ENCODE measurements around the gene TDRD1.

DNA sequence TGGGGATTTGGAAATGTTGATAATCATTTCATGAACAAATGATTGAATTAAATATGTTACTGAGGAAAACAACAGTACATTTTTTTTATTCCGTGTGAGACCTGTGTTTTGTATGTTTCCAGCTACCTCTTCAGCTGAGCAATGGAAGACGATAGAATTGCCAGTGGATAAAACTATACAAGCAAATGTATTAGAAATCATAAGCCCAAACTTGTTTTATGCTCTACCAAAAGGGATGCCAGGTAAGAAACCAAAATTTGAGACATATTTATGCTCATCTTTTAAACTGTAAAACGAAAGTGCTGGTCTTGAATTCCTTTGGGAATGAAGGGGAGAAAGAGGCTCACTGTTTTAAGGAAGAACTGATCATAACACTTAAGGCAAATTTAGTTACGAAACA lies 42.1 kb downstream of the TDRD1 start:
- no peak for TF ChIP-seq MAX (IDR thresholded peaks at IDR 0.05)
- no peak for TF ChIP-seq EP300 (IDR thresholded peaks at IDR 0.05; ENCODE audit: borderline replicate concordance)
- no peak for TF ChIP-seq CEBPB (IDR thresholded peaks at IDR 0.05)
- TF ChIP-seq, protein P1, sequence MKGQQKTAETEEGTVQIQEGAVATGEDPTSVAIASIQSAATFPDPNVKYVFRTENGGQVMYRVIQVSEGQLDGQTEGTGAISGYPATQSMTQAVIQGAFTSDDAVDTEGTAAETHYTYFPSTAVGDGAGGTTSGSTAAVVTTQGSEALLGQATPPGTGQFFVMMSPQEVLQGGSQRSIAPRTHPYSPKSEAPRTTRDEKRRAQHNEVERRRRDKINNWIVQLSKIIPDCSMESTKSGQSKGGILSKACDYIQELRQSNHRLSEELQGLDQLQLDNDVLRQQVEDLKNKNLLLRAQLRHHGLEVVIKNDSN (IDR thresholded peaks at IDR 0.05): no peak

All from Ishikawa (cell line).